Transverse colon (tissue), 4 donors: ENCODE data around the gene TUBA3C. TPM values are rescaled to one million over a fixed set of nuclear protein-coding genes. Genes with fewer than 3 reads are reported as not detected.

ENCODE experiments used
- DNase-seq: peaks from one replicate; pipeline ENCODE4 v3.0.0-alpha.2; 2019
- H3K27ac ChIP-seq, 4 donors: fragments of 200-600 bp; sonication (generic); 2 replicates each; pipeline ENCODE4 v1.5.1; 2016 to 2018; ENCODE audit warnings: inconsistent platforms in 4 of 4
- H3K27me3 ChIP-seq: fragments of 200-600 bp; sonication (generic); 2 replicates; pipeline ENCODE4 v1.5.1; 2017; ENCODE audit warnings: inconsistent platforms
- H3K36me3 ChIP-seq, 4 donors: fragments of 200-600 bp; sonication (generic); 2 replicates each; pipeline ENCODE4 v1.5.1; 2017 to 2019; ENCODE audit warnings: inconsistent platforms in 4 of 4
- H3K4me1 ChIP-seq, 4 donors: fragments of 200-600 bp; sonication (generic); 2 replicates each; pipeline ENCODE4 v1.5.1; 2017 to 2020; ENCODE audit warnings: inconsistent platforms in 4 of 4
- H3K4me3 ChIP-seq, 4 donors: fragments of 200-600 bp; sonication (generic); 1 replicate in 1 of 4; 2 replicates in 3 of 4; pipeline versions ENCODE4 v1.5.1 to v1.6.1; 2017 to 2019; ENCODE audit warnings: inconsistent platforms in 4 of 4
- H3K9me3 ChIP-seq, 2 donors: fragments of 200-600 bp; sonication (generic); 2 replicates each; pipeline ENCODE4 v1.5.1; 2017 to 2019; ENCODE audit warnings: inconsistent platforms in 2 of 2
- CTCF ChIP-seq, 5 experiments: fragments of 200-600 bp in 3 of 5; fragments of 450-650 bp in 2 of 5; sonication (generic) in 3 of 5; IDR thresholded peaks; 1 replicate in 2 of 5; 2 replicates in 3 of 5; pipeline ENCODE4 v1.5.1; 2016 to 2017; ENCODE audit warnings: antibody characterized with exemption in 5 of 5, inconsistent platforms in 3 of 5, mild to moderate bottlenecking in 2 of 5, moderate library complexity in 1 of 5
- EP300 ChIP-seq: sonication (generic); formaldehyde crosslinking; IDR thresholded peaks from one replicate; pipeline ENCODE4 v1.6.1; 2017; ENCODE audit warnings: antibody characterized with exemption, low read depth
- POLR2A ChIP-seq: fragments of 450-650 bp; IDR thresholded peaks from one replicate; pipeline ENCODE4 v1.6.1; 2016; ENCODE audit warnings: antibody characterized with exemption, mild to moderate bottlenecking, moderate library complexity
- POLR2AphosphoS5 ChIP-seq, 3 donors: sonication (generic); formaldehyde crosslinking; IDR thresholded peaks; one replicate each; pipeline ENCODE4 v1.6.1; 2016; ENCODE audit warnings: antibody characterized with exemption in 3 of 3
- WGBS, 2 donors: methylation state at CpG; one replicate each; pipeline ENCODE4 v1.1.5; 2018; ENCODE audit warnings: low coverage in 1 of 2; 5-methylcytosine and 5-hydroxymethylcytosine counted together
- in situ Hi-C, 4 donors: fragments of 200-750 bp; cut with MboI; loops; one replicate each; pipeline versions ENCODE4 v1.15.0 to v1.15.1; 2017; ENCODE audit warnings: low sequenced_read_pairs in 3 of 4, low pct_ligation_motif_present in 1 of 4, low pct_unique_long_range_greater_than_20kb in 1 of 4
- intact Hi-C: fragments of 100-400 bp; cut with DNase I; formaldehyde crosslinking; loops from one replicate; pipeline ENCODE4 v1.15.1; 2023; ENCODE audit warnings: low total_unique reads
- total RNA-seq, 4 donors: library from RNA; depleted of rRNA; stranded (reverse); fragments of >200 nt; gene quantifications; one replicate each; pipeline ENCODE4 v1.1.0, GENCODE V29; 2016

The TUBA3C gene
- total RNA-seq, 4 donors from 2014 or later = not detected

GRCh38 chr13:19169991-19170390, 11.6 kb downstream of the TUBA3C start:
- H3K9me3 ChIP-seq = no peaks in the 10 kb centered on the region
- DNase-seq = no peak
- in situ Hi-C loops = loop anchor here in 1 of 4 donors (10.0 kb wide), 1 partner anchor 55 kb away; no protein-coding TSS in a partner anchor
- intact Hi-C loops = no loop called here
- no peak overlapping the region for H3K4me3 ChIP-seq
- no peaks in the 10 kb centered on the region for H3K4me1 ChIP-seq
- TF ChIP-seq POLR2A (no peak), CTCF (IDR thresholded peaks at IDR 0.05) (no peak), POLR2AphosphoS5 (IDR thresholded peaks at IDR 0.05) (no peak), EP300 (no peak)
- WGBS, 2 donors = 61% methylated on average over 4 of the region's 4 CpGs; no CpG with 5 or more reads in 1 of the 2 donors
- H3K27ac ChIP-seq = no peak overlapping the region
- H3K27me3 ChIP-seq = no peaks in the 10 kb centered on the region
- H3K36me3 ChIP-seq = no peaks in the 10 kb centered on the region

- 87% methylated on average over 3 of the region's 3 CpGs; no CpG with 5 or more reads in 1 of the 2 donors for WGBS, 2 donors
- DNase-seq = no peak
- intact Hi-C loops (no loop called here), in situ Hi-C loops (loop anchor here in 1 of 4 donors (10.0 kb wide), 1 partner anchor 55 kb away; no protein-coding TSS in a partner anchor)
- Histone ChIP-seq H3K4me1 (no peaks in the 10 kb centered on the region), H3K27me3 (no peaks in the 10 kb centered on the region), H3K27ac (no peak overlapping the region), H3K36me3 (no peaks in the 10 kb centered on the region), H3K9me3 (no peaks in the 10 kb centered on the region), H3K4me3 (no peak overlapping the region)
- TF ChIP-seq POLR2AphosphoS5 (IDR thresholded peaks at IDR 0.05) = no peak
- TF ChIP-seq EP300 = no peak
- TF ChIP-seq CTCF (IDR thresholded peaks at IDR 0.05) = no peak
- no peak for TF ChIP-seq POLR2A
Observed at GRCh38 chr13:19169496-19169895, 12.1 kb downstream of the TUBA3C start.

GRCh38 chr13:19161308-19161707, 20.3 kb downstream of the TUBA3C start:
- DNase-seq = no peak
- Histone ChIP-seq H3K36me3 (no peaks in the 10 kb centered on the region), H3K4me3 (no peak overlapping the region), H3K9me3 (peaks cover 0 to 3% of the 10 kb centered on the region in 2 donors), H3K27me3 (no peaks in the 10 kb centered on the region), H3K4me1 (no peaks in the 10 kb centered on the region), H3K27ac (no peak overlapping the region)
- WGBS, 2 donors = 87 to 90% methylated on average over 2 to 5 of the region's 5 CpGs
- intact Hi-C loops (no loop called here), in situ Hi-C loops (loop anchor here in 1 of 4 donors (10.0 kb wide), 1 partner anchor 63 kb away; no protein-coding TSS in a partner anchor)
- no peak for TF ChIP-seq CTCF (IDR thresholded peaks at IDR 0.05)
- no peak for TF ChIP-seq POLR2A
- TF ChIP-seq EP300 = no peak
- no peak for TF ChIP-seq POLR2AphosphoS5 (IDR thresholded peaks at IDR 0.05)

GRCh38 chr13:19159761-19160420, 21.7 kb downstream of the TUBA3C start:
- no peak for TF ChIP-seq POLR2AphosphoS5 (IDR thresholded peaks at IDR 0.05)
- no peak for TF ChIP-seq CTCF (IDR thresholded peaks at IDR 0.05)
- TF ChIP-seq EP300 = no peak
- no peak for TF ChIP-seq POLR2A
- WGBS, 2 donors = 69% methylated on average over 9 of the region's 9 CpGs; no CpG with 5 or more reads in 1 of the 2 donors
- Histone ChIP-seq H3K9me3 (peaks cover 0 to 3% of the 10 kb centered on the region in 2 donors), H3K27ac (no peak overlapping the region), H3K4me3 (no peak overlapping the region), H3K36me3 (no peaks in the 10 kb centered on the region), H3K27me3 (no peaks in the 10 kb centered on the region), H3K4me1 (no peaks in the 10 kb centered on the region)
- in situ Hi-C loops = loop anchor here in 1 of 4 donors (10.0 kb wide), 1 partner anchor 65 kb away; no protein-coding TSS in a partner anchor
- no peak for DNase-seq
- intact Hi-C loops = no loop called here
